ENCODE data around the gene APOA4. TPM values are rescaled to one million over a fixed set of nuclear protein-coding genes. Genes with fewer than 3 reads are reported as not detected.

The APOA4 gene
- total RNA-seq, 1 experiment from 2014 or later = not detected

DNA sequence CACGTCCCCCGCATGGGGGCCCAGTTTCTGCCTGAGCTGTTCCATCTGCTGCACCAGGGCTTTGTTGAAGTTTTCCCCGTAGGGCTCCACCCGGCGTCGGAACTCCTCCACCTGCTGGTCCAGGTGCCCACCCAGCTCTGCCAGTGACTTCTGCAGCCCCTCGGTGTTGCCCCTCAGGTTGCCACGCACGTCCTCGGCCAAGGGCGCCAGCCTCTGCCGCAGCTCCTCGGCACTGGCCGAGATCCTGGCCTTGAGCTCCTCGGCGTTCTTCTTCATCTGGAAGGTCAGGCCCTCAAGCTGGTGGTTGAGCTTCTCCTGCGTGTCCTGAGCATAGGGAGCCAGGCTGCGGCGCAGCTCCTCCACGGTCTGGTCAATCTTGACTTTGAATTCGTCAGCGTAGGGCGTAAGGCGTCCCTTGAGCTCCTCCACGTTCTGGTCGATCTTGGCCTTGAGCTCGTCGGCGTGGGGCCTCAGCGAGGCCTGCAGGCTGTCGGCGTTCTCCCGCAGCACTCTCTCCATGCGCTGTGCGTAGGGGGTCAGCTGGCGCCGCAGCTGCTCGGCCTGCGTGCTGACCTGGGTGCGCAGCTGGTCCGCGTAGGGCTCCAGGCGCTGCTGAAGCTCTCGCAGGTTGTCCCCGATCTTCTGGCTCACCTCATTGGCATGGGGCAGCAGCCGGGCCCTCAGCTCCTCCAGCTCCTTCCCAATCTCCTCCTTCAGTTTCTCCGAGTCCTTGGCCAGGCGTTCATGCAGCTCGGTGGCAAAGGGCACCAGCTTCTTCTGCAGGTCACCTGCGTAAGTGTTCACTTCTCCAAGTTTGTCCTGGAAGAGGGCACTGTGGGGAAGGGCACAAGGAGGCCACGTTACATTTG, 1.8 kb downstream of the APOA4 start:
- H3K27ac ChIP-seq (ENCODE audit: low read depth, low read length) = no peak overlapping the region
- TF ChIP-seq EGR1 (IDR thresholded peaks at IDR 0.05; ENCODE audit: low read depth) (no peak), ELF1 (IDR thresholded peaks at IDR 0.05; ENCODE audit: borderline replicate concordance, low read depth) (no peak)
- H3K4me3 ChIP-seq (replicated peaks in 1 of 2; ENCODE audit: low read depth in 1 of 2, low read length in 2 of 2) = no peak overlapping the region
- ATAC-seq = no peak
- H2AFZ ChIP-seq (ENCODE audit: low read depth, low read length, poor library complexity, severe bottlenecking) = no peak overlapping the region
- no peaks in the 10 kb centered on the region for H3K79me2 ChIP-seq (ENCODE audit: insufficient read depth, low read length)
- ChIA-PET POLR2A (no interaction called here), RAD21 (ENCODE audit: low non-redundant PET in 1 of 2, low total read pairs in 2 of 2, uncharacterized antibody in 2 of 2, unreplicated experiment in 2 of 2) (no interaction called here), CTCF (interaction anchor here (0.5 to 2.1 kb wide), 3 partner anchors 10 to 309 kb away, joined by 3 to 5 read pairs (median 3); partner anchors contain the start of gene APOA5)
- H3K4me2 ChIP-seq (ENCODE audit: low read length) = no peak overlapping the region
- H4K20me1 ChIP-seq (ENCODE audit: insufficient read depth) = no peaks in the 10 kb centered on the region
- H3K4me1 ChIP-seq (ENCODE audit: control insufficient read depth in 1 of 2, insufficient read depth in 2 of 2, low read length in 2 of 2) = no peaks in the 10 kb centered on the region
- no peaks in the 10 kb centered on the region for H3K9me2 ChIP-seq (ENCODE audit: insufficient read depth)
- no peaks in the 10 kb centered on the region for H3K9me3 ChIP-seq (ENCODE audit: control insufficient read depth in 1 of 2, insufficient read depth in 1 of 2, low read depth in 1 of 2, low read length in 2 of 2)
- DNase-seq (ENCODE audit: low read depth, low spot score) = no peak
- H3K36me3 ChIP-seq (ENCODE audit: control insufficient read depth in 1 of 2, insufficient read depth in 2 of 2, low read length in 2 of 2) = no peaks in the 10 kb centered on the region; a peak in 1 of 4 replicates
- no TSS peak for BruUV-seq (replicated peaks)
- no peaks in the 10 kb centered on the region for H3K27me3 ChIP-seq (ENCODE audit: insufficient read depth, low read length)
- intact Hi-C loops (cut with micrococcal nuclease) = no loop called here
- H3K9ac ChIP-seq (ENCODE audit: low read length) = no peak overlapping the region

DNA sequence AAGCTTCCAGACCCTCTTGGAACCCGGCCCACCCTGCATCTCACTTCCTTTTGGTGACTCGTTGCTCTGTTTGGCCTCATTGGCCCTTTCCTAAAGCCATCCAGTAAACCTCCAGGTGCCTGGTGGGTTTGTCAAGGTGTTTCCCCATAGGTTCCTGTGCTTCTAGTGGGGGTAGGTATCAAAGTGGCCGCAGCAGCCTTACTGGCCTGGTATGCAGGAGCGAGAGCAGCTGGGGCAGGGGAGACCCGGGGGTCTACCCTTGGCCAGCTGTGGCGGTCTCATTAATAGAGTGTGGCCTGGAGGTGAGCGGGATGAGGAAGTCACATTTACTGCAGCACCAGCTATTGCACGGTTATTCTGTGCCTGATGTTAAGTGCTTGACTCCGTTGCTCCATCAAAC, 4.1 kb downstream of the APOA4 start:
- Histone ChIP-seq H3K27me3 (ENCODE audit: insufficient read depth, low read length) (no peaks in the 10 kb centered on the region), H4K20me1 (ENCODE audit: insufficient read depth) (no peaks in the 10 kb centered on the region), H3K9ac (ENCODE audit: low read length) (no peak overlapping the region), H3K9me2 (ENCODE audit: insufficient read depth) (no peaks in the 10 kb centered on the region), H3K36me3 (ENCODE audit: control insufficient read depth in 1 of 2, insufficient read depth in 2 of 2, low read length in 2 of 2) (no peaks in the 10 kb centered on the region; a peak in 1 of 4 replicates), H3K79me2 (ENCODE audit: insufficient read depth, low read length) (no peaks in the 10 kb centered on the region), H3K4me3 (replicated peaks in 1 of 2; ENCODE audit: low read depth in 1 of 2, low read length in 2 of 2) (no peak overlapping the region), H2AFZ (ENCODE audit: low read depth, low read length, poor library complexity, severe bottlenecking) (no peak overlapping the region), H3K4me2 (ENCODE audit: low read length) (no peak overlapping the region), H3K9me3 (ENCODE audit: control insufficient read depth in 1 of 2, insufficient read depth in 1 of 2, low read depth in 1 of 2, low read length in 2 of 2) (no peaks in the 10 kb centered on the region), H3K27ac (ENCODE audit: low read depth, low read length) (no peak overlapping the region), H3K4me1 (ENCODE audit: control insufficient read depth in 1 of 2, insufficient read depth in 2 of 2, low read length in 2 of 2) (no peaks in the 10 kb centered on the region)
- ChIA-PET RAD21 (ENCODE audit: low non-redundant PET in 1 of 2, low total read pairs in 2 of 2, uncharacterized antibody in 2 of 2, unreplicated experiment in 2 of 2) (no interaction called here), CTCF (no interaction called here), POLR2A (no interaction called here)
- intact Hi-C loops (cut with micrococcal nuclease) = no loop called here
- DNase-seq (ENCODE audit: low read depth, low spot score) (no peak), ATAC-seq (no peak)
- TF ChIP-seq JUND (IDR thresholded peaks at IDR 0.05) = no peak
- TF ChIP-seq RAD21 (IDR thresholded peaks at IDR 0.05; ENCODE audit: low read depth) = no peak
- TF ChIP-seq, protein P1, sequence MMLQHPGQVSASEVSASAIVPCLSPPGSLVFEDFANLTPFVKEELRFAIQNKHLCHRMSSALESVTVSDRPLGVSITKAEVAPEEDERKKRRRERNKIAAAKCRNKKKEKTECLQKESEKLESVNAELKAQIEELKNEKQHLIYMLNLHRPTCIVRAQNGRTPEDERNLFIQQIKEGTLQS (IDR thresholded peaks at IDR 0.05) = no peak
- TF ChIP-seq SRF (IDR thresholded peaks at IDR 0.05; ENCODE audit: low read depth) = no peak
- TF ChIP-seq, protein P2, sequence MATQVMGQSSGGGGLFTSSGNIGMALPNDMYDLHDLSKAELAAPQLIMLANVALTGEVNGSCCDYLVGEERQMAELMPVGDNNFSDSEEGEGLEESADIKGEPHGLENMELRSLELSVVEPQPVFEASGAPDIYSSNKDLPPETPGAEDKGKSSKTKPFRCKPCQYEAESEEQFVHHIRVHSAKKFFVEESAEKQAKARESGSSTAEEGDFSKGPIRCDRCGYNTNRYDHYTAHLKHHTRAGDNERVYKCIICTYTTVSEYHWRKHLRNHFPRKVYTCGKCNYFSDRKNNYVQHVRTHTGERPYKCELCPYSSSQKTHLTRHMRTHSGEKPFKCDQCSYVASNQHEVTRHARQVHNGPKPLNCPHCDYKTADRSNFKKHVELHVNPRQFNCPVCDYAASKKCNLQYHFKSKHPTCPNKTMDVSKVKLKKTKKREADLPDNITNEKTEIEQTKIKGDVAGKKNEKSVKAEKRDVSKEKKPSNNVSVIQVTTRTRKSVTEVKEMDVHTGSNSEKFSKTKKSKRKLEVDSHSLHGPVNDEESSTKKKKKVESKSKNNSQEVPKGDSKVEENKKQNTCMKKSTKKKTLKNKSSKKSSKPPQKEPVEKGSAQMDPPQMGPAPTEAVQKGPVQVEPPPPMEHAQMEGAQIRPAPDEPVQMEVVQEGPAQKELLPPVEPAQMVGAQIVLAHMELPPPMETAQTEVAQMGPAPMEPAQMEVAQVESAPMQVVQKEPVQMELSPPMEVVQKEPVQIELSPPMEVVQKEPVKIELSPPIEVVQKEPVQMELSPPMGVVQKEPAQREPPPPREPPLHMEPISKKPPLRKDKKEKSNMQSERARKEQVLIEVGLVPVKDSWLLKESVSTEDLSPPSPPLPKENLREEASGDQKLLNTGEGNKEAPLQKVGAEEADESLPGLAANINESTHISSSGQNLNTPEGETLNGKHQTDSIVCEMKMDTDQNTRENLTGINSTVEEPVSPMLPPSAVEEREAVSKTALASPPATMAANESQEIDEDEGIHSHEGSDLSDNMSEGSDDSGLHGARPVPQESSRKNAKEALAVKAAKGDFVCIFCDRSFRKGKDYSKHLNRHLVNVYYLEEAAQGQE (IDR thresholded peaks at IDR 0.05; ENCODE audit: low read depth) = no peak
- no TSS peak for BruUV-seq (replicated peaks)
